ENCODE results near the gene GAS2L3. TPM values are rescaled to one million over a fixed set of nuclear protein-coding genes. Genes with fewer than 3 reads are reported as not detected.

The GAS2L3 gene
- total and polyA plus RNA-seq, 2 of the 8 experiments (the other 6 are each of a cell fraction or from before 2014, with no cell fraction given) = 2.1 to 19.3 TPM

DNA sequence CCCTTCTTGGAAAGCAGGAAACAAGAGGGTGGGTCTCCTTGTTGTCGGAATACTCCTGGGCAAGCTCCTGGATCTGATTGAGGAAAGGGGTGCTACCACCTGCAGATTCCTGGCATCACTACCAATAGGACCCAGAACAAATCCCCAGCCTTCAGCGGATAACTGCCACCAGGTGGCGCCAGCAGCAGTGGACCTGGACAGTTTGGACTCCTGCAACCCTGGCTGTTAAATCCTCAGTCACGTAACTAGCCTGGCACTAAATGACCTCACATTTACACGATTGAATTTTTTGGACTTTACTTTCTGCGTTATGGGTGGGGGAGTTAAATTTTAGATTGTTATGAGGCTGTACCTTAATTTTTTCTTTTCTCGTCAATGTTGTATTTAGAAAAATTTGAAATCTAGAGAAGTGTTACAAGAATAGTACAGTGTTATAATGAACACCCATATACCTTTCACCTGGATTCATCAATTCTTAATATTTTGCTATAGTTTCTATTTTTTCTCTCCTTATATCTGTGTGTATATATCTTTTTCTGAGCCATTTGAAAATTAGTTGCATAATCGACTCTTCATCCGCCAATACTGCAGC is 95.6 kb downstream of the GAS2L3 start:
- no peak overlapping the region for H2BK5ac ChIP-seq (ENCODE audit: low read depth, low read length)
- H2BK15ac ChIP-seq (ENCODE audit: low read length) = no peak overlapping the region
- ChIA-PET POLR2A (ENCODE audit: partially characterized antibody) (no interaction called here), CTCF (ENCODE audit: partially characterized antibody) (interaction anchor here (0.7 to 1.2 kb wide), 7 partner anchors 10 to 71 kb away, joined by 3 to 5 read pairs (median 3); no protein-coding TSS in a partner anchor)
- no peak overlapping the region for H2AFZ ChIP-seq (ENCODE audit: low read length)
- H4K5ac ChIP-seq (ENCODE audit: insufficient read length, low read depth, low read length) = no peak overlapping the region
- H3K4me1 ChIP-seq (replicated peaks in 1 of 4; ENCODE audit: control insufficient read depth in 3 of 4, insufficient read depth in 4 of 4, low read length in 3 of 4) = no peaks in the 10 kb centered on the region; a peak in 1 of 7 replicates
- DNase-seq (ENCODE audit: low read depth in 1 of 2, low spot score in 2 of 2) (peak; percentile 61 to 91), FAIRE-seq (peak; percentile 7)
- H3K27me3 ChIP-seq (replicated peaks in 1 of 4; ENCODE audit: control insufficient read depth in 3 of 4, extremely low read depth in 1 of 4, insufficient read depth in 3 of 4, low read length in 3 of 4) = no peaks in the 10 kb centered on the region
- no peak overlapping the region for H3K56ac ChIP-seq (replicated peaks; ENCODE audit: insufficient read length, low read depth, low read length)
- H3K36me3 ChIP-seq (ENCODE audit: control insufficient read depth in 2 of 4, insufficient read depth in 4 of 4, low read length in 3 of 4) = no peaks in the 10 kb centered on the region
- H2BK120ac ChIP-seq (replicated peaks; ENCODE audit: low read depth, low read length) = no peak overlapping the region
- H3K4me2 ChIP-seq (ENCODE audit: insufficient read depth in 1 of 2, low read depth in 2 of 2, low read length in 2 of 2) = no peak overlapping the region
- no peaks in the 10 kb centered on the region for H3K23me2 ChIP-seq (ENCODE audit: low read depth, low read length)
- no peak overlapping the region for H3K14ac ChIP-seq (ENCODE audit: insufficient read length)
- no peak overlapping the region for H2BK12ac ChIP-seq (ENCODE audit: low read depth, low read length)
- no peaks in the 10 kb centered on the region for H4K20me1 ChIP-seq (replicated peaks in 1 of 2; ENCODE audit: control insufficient read depth in 1 of 2, insufficient read depth in 2 of 2, low read length in 2 of 2)
- no peaks in the 10 kb centered on the region for H3K79me2 ChIP-seq (ENCODE audit: control insufficient read depth in 1 of 2, insufficient read depth in 2 of 2, low read length in 2 of 2)
- H3K4me3 ChIP-seq (ENCODE audit: extremely low read depth in 1 of 4, insufficient read depth in 2 of 4, low read depth in 3 of 4, low read length in 4 of 4) = no peak overlapping the region
- TF ChIP-seq CHD2 (IDR thresholded peaks at IDR 0.05; ENCODE audit: low read length) = no peak
- TF ChIP-seq KDM1A (IDR thresholded peaks at IDR 0.05; ENCODE audit: borderline replicate concordance, low read length) = no peak
- TF ChIP-seq TEAD4 (IDR thresholded peaks at IDR 0.05; ENCODE audit: low read depth, low read length) = peak; percentile 91
- TF ChIP-seq YY1 (IDR thresholded peaks at IDR 0.05; ENCODE audit: low read depth, low read length) = no peak
- TF ChIP-seq SP2 (IDR thresholded peaks at IDR 0.05; ENCODE audit: low read length) = no peak
- peak; percentile 78 to 82 for TF ChIP-seq RAD21 (IDR thresholded peaks at IDR 0.05 in 1 of 2, conservative IDR thresholded peaks at IDR 0.05 in 1 of 2; ENCODE audit: low read depth in 2 of 2, low read length in 2 of 2)
- no peak for TF ChIP-seq POLR2A (IDR thresholded peaks at IDR 0.05; ENCODE audit: control extremely low read depth in 1 of 2, low read depth in 2 of 2, low read length in 2 of 2)
- TF ChIP-seq BACH1 (IDR thresholded peaks at IDR 0.05; ENCODE audit: low read length) = no peak
- TF ChIP-seq SRF (IDR thresholded peaks at IDR 0.05; ENCODE audit: low read depth, low read length) = no peak
- TF ChIP-seq, protein P1, sequence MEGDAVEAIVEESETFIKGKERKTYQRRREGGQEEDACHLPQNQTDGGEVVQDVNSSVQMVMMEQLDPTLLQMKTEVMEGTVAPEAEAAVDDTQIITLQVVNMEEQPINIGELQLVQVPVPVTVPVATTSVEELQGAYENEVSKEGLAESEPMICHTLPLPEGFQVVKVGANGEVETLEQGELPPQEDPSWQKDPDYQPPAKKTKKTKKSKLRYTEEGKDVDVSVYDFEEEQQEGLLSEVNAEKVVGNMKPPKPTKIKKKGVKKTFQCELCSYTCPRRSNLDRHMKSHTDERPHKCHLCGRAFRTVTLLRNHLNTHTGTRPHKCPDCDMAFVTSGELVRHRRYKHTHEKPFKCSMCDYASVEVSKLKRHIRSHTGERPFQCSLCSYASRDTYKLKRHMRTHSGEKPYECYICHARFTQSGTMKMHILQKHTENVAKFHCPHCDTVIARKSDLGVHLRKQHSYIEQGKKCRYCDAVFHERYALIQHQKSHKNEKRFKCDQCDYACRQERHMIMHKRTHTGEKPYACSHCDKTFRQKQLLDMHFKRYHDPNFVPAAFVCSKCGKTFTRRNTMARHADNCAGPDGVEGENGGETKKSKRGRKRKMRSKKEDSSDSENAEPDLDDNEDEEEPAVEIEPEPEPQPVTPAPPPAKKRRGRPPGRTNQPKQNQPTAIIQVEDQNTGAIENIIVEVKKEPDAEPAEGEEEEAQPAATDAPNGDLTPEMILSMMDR (IDR thresholded peaks at IDR 0.05; ENCODE audit: control extremely low read depth in 1 of 3, insufficient read depth in 1 of 3, low read depth in 1 of 3, low read length in 3 of 3) = peak; percentile 93 to 96 (median 96)
- no peak for TF ChIP-seq EGR1 (IDR thresholded peaks at IDR 0.05; ENCODE audit: borderline replicate concordance, low read depth, low read length)
- no peak for TF ChIP-seq GABPA (IDR thresholded peaks at IDR 0.05; ENCODE audit: borderline replicate concordance, insufficient read depth, low read length)
- H2AK5ac ChIP-seq (ENCODE audit: low read depth, low read length) = no peak overlapping the region
- no peaks in the 10 kb centered on the region for H3K79me1 ChIP-seq (ENCODE audit: low read depth, low read length)
- 39% methylated on average over 9 of the region's 9 CpGs; no CpG with 5 or more reads in 1 of the 2 experiments for WGBS, 2 experiments (ENCODE audit: extremely low coverage in 1 of 2, insufficient coverage in 1 of 2, insufficient read length in 1 of 2, insufficient replicate concordance in 2 of 2, low coverage in 1 of 2, low lambda C conversion rate in 2 of 2, missing lambda C conversion rate in 1 of 2)
- H3K27ac ChIP-seq (ENCODE audit: low read depth, low read length) = no peak overlapping the region
- no peak overlapping the region for H3K23ac ChIP-seq (ENCODE audit: insufficient read length)
- H3K9ac ChIP-seq (replicated peaks in 1 of 4; ENCODE audit: extremely low read depth in 1 of 4, low read depth in 3 of 4, low read length in 3 of 4) = no peak overlapping the region
- no peak overlapping the region for H3K18ac ChIP-seq (ENCODE audit: extremely low read depth, low read length)
- no peak overlapping the region for H2BK20ac ChIP-seq (ENCODE audit: low read length)
- H4K91ac ChIP-seq (replicated peaks; ENCODE audit: insufficient read length, low read length) = no peak overlapping the region
- no peak overlapping the region for H4K8ac ChIP-seq (ENCODE audit: extremely low read depth, insufficient read depth, low read length)
- H3K4ac ChIP-seq (replicated peaks; ENCODE audit: insufficient read length, low read depth, low read length) = no peak overlapping the region
- H3K9me3 ChIP-seq (ENCODE audit: insufficient read depth in 2 of 2, low read depth in 1 of 2, low read length in 1 of 2) = no peaks in the 10 kb centered on the region
